ELF-1 (cell line): ENCODE measurements around the gene NIFK.

Experiments used
- DNase-seq: peaks from one replicate; pipeline ENCODE4 v3.0.0-alpha.2; 2016; ENCODE audit warnings: low read depth, low spot score

NIFK gene

DNA sequence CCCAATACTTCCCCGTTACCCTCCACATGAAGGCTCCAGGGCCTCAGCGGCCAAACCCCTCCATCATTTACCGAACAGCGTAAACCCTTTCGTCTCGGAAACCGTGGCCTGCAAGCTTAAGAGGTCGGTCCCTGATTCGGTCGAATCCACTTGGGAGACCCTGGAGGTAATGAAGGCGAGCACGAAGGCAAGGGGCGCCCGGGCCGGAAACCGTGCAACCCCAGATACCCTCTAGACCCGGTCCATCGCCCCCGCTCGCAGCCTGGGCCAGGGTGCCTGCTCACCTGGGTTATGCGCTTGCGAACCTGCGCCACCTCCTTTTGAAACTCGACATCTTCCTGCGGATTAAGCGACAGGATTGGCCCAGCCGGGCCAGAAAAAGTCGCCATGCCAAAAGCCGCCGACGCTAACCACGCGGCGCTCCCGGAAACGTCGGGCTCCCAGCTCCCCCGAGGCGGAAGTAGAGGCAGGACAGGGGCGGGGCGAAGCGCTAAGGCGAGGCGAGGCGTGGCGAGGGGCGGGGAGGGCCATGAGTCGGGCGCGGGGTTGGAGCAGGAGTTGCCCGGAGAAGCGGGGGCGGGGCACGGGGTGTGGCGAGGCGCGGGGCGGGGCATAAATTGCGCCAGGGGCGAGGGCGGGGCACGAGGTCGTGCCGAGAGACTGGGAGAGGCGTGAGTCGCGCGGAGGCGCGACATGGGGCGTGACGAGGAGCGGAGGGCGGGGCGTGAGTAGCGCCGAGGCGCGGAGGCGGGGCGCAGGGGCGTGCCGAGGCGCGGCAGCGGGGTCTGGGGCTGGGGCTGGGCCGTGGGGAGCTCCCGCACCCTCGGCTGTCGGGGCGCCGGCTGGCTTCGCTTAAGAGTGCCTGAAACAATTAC lies at the start of gene NIFK:
NIFK (minus strand) TSS at position 414 of the 875 bp plus-strand sequence; CDS start at position 389, 25 bp downstream.
- DNase-seq = peak; percentile 93

DNA sequence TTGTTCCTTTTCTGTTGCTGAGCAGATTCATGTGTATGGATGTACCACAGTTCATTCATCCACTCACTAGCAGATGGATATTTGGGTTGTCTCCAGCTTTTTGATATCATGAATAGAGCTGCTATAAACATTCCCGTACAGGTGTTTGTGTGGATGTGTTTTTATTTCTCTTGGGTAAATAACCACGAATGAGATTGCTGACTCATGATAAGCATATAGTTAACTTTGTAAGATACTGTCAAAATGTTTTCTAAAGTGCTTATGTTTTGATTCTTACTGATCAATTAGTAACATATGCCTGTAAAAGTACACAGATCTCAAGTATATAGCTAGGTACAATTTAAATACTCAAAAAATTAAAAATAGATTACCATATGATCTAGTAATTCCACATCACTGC lies 46.5 kb upstream of the NIFK start:
- DNase-seq = no peak

DNA sequence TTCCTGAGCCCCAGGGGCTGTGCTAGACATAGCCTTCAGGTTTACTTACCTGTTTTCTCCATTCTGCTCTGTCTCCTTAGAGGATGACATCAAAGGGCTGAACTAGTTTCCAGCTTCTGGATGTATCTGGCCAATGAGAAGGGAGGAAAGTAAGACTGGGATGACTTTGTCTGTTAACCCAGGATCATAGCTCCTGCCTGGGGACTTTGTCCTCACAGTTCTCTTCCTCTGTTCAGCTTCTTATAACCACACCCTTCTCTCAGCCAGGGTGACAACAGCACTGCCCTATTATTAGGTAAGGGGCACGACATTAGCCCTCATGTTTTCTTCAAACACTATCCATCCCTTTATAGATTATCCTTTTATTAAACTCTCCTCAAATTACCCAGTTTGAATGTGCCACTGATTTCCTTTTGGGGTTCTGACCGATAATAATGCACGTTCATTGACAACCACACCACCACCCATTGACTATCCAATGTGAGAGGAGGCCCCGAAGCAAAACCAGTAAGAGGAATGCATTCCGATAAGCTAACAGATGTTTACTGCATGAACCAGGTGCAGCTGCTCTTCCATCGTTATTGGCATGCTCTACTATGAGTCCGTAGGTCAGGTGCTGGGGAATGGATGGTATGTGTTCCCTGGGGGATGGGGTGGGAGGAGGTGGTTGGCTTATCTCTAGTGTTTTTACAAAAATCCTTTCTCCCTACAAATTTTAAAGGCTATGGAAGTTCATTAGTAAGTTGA lies 42.2 kb upstream of the NIFK start:
- peak; percentile 43 for DNase-seq

DNA sequence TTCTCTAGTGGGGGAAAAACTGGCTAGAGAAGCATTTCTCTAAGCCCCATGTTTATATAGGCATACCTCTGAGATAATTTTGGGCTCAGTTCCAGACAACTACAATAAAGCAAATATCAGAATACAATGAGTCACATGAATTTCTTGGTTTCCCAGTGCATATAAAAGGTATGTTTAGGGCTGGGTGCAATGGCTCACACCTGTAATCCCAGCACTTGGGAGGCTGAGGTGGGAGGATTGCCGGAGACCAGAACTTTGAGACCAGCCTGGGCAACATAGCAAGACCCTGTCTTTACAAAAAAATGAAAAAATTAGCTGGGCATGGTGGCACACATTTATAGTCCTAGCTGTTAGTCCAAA lies 41.0 kb upstream of the NIFK start:
- no peak for DNase-seq

DNA sequence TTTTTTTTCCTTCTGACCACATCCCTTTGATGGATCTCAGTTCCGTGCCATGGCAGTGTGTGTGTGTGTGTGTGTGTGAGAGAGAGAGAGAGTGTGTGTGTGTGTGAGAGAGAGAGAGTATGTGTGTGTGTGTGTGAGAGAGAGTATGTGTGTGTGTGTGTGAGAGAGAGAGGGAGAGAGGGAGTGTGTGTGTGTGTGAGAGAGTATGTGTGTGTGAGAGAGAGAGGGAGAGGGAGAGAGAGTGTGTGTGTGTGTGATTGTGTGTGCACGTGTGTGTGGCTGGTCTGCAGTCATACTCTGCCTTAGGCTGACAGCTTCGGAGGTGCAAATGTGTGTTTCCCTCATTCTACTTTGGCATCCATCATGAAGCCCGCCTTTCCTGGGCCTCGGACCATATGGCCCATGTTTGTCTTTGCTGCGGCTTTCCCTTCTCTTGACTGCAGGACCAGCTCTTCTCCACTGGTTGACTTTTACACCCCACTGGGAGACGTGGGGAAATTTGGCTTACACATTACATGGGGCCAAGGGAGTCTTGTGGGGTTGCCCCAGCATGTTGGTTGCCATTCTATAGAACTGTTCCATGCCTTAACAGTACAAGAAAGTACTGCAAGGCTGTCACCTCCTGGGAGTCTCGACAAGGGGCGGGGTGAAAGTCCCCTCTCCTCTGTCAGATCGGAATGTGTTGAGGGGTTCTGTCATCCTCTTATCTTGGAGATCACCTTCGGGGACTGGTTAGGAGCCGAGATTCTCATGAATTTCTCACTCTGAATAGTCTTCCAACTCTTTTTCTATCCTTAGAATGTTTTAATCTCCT lies 40.4 kb upstream of the NIFK start:
- DNase-seq = no peak

DNA sequence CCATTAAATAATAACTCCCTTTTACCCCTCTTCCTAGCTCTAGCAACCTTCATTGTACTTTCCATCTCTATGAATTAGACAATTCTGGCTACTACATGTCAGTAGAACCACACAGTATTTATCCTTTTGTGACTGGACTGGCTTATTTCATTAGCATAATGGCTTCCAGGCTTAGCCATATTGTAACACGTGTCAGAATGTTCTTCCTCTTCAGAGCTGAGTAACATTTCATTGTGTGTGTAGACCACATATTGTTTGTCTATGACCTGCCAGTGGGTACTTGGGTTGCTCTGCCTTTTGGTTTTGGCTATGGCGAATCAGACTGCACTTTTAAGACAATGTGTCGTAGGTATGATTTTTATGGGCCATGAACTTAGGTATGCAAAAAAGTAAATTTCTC lies 39.7 kb upstream of the NIFK start:
- DNase-seq = no peak

DNA sequence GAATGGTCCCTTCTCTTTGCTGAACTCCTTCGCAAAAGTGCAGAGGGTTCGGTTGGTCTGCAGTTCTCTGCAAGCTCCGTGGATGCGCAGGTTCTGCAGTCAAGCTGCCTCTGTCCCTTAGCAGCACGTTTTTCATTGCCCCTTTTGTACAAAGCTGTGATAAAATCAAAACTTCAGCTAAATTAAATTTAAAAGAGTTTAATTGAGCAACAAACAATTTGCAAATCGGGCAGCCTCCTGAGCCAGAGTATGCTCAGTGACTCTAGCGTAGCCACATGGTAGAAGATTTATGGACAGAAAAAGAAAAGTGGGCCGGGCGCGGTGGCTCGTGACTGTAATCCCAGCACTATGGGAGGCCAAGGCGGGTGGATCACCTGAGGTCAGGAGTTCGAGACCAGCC lies 37.6 kb upstream of the NIFK start:
- no peak for DNase-seq

DNA sequence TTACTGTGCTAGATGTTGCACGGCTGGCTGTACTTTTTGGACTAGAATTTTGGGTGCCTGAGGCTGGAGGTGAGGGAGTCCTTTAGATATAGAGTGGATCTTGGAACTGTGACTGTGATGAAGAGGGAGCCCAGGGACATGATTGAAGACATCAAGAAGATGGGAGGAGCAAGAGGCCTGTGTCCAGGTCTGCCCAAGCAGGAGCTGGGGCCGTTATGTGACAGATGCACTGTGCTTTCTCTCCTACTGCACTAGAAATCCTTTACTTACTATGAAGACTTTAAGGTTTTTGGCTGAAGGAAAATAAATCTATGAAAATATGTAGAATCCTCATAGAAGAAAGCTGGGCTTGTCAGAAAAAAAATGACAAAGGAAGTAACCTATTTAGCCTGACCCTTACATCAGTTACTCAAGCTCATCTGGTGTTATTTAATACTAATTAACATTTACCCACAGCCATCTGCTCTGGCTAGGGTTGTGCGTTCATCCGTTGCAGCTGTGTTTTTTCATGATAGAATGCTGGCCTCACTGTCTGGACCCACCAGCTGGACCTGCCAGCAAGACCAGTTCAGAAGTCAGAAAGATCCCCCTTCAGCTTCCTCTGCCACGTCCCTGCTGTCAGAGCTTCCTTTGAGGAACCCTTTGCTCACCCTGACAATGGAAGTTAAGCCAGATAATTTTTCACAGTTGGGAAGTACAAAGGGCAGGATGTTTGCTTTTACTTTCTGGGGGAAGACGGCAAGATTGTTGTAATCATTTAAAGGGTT lies 35.5 kb upstream of the NIFK start:
- DNase-seq = no peak

DNA sequence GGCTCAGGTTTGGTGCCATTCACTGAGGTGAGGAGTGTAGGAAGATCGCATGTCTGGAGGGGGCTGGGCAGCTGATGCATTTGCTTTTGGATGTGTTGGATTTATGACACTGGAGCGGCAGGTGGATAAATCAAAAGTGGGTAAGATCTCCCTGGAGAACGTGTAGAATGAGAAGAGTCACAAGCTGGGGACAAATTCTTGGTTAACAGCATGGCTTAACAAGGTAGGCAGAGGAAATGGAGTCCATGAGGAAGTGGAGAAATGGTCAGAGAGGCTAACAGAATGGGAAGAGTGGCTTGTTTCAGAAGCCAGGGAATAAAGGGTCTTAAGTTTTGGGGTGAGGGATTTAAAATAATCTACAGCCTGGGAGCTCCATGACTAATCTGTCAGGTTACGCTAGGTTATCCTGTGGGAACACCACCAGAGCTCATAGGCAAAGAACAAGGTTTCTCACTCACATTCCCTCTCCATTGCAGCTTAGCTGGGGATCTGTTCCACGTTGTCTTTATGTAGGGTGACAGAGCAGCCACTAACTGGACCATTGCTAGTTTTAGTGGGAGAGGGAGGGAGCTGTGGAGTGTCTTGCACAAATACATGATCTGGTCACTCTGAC lies 31.6 kb upstream of the NIFK start:
- no peak for DNase-seq

DNA sequence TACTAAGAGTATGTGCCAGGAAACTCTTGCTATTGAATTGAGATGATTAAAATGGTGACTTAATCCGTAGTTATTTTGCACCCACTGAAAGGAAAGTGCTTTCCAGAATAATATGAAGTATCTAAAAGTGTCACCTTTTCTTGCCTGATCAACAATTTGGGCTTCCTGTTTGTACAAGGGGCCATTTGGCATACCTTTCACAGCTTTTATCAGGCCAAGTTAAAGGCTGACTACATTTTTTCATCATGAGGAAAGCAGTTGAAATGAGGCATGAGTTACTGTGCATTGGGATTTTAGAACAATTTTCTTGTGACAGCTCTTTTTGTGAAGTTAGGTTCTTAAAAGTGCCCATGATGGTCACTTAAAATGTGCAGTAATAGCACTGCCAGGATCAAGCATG lies 29.9 kb upstream of the NIFK start:
- no peak for DNase-seq

DNA sequence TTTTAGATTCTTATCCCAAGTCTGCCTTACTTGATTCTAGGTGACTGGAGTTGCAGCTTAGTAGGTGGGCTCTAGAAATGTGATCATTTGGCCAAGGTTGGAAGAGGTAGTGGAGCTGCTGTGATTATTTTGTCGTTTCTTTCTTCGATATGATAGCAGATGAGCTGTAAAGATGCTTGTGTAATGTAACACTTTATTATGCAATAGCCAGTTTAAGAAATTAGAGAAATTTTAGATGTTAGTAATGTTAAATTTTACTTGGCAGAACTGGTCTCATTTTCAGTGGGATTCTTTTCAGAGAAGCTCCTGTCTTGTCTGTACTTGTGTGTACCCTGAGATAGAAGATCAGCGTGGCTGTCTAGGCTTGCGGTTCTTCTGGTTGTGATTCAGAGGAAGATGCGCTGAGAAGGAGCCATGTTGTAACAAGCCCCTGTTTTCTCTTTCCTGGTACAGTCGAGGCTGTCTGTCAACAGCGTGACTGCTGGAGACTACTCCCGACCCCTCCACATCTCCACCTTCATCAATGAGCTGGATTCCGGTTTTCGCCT lies 28.1 kb upstream of the NIFK start:
- no peak for DNase-seq

DNA sequence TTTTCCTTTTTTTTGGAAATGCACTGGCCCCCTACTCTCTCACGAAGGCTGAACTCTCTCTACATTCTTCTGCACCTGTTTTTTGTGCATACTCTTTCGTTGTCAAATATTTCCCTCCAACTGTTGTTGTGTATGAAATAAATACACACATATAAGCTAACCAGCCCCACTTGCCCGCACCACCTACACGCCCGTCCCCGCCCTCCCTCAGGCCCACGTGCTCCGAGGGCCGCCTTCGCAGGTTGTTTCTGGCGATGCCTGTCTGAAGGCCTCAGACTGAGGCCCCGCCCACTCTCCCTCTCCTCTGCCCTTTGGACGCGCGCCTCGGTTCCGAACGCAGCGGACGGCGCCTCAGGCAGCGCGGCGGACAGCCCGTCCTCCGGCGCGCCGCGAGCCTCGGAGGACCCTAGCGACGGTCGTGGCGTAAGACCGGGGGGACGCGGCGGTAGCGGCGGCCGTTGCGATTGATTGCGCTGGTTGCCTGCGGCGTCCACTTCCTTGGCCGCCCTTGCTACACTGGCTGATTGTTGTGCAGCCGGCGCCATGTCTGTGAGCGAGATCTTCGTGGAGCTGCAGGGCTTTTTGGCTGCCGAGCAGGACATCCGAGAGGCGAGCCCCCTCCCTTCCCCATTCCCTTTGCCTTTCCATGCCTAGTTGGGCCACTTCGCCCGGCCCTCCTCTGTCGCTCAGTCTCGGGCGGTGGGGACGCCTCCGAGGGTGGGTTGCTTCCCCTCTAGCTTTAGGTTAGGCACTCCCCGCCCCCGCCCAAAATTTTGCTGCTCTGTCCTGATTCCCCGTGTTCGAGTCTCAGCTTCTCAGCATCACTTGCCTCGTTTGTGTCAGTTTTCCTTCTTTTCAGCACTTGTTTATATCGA lies 18.8 kb upstream of the NIFK start, which contains the start of gene TSN:
TSN (plus strand) TSS at position 415 of the 875 bp plus-strand sequence; CDS start at position 544, 129 bp downstream.
- peak; percentile 99 for DNase-seq

DNA sequence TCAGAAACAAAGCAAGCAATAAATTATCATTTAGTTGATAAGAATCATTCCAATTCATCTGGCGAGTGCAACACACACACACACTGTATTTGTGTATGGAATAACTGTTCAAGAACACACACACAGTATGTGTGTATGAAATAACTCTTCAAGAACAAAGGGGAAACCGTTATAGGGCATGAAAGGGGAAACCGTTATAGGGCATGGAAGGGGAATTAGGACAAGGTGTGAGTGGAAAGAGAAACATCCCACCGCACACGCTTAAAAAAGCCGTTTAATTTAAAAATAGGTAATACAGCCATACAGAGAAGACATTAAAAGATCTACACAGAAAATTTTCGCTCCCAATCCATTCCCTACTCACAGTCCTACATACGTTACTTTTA lies 18.2 kb upstream of the NIFK start:
- DNase-seq = no peak

DNA sequence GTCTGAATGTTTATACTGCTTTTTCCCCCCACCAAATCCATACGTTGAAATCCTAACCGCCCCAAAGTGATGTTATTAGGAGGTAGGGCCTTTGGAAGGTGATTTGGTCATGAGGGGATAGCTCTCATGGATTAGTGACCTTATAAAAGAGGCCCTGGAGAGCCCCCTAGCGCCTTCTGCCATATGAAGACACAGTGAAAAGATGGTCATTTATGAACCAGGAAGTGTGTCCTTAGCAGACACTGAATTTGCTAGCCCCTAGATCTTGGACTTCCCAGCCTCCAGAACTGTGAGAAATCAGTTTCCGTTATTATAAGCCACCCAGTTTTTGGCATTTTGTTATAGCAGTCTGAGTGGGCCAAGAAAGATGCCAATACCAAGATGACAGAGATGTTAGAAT lies 11.5 kb upstream of the NIFK start:
- DNase-seq = peak; percentile 40

DNA sequence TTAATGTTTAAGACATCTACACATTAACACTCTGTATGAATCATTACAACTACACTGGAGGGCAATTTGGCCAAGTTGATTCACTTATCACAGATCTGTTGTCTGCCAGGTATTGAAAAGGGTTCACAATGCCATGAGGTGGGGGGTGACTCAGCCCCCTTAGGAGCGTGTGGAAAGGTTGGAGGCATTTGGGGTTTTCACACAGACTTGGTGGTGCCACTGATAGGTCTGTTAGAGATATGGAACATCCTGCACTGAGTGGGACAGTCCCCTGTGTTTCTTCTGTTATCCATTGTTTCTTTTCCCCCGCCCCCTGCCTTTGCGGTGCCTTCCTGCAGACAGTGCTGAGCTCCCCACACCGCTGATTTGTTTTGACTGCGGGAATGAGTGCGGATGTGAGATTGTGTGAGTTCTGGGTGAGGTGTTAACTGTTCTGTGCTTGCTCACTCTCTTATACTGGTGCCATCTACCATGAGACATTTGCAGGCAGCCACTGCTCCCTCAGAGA lies 9.4 kb upstream of the NIFK start:
- no peak for DNase-seq

DNA sequence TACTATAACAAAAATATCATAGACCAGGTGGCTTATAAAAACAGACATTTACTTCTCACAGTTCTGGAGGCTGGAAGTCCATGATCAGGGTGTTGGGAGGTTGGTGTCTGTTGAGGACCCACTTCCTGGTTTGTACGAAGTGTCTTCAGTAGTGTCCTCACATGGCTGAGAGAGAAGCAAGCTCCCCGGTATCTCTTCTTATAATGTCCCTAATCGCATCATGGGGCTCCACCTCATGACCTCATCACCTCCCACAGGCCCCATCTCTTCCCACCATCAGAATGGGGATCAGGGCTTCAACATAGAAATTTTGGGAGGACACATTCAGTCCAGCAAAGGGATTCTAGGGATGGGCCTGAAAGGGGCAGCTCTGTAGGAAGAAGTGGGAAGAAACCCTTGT lies 4.8 kb upstream of the NIFK start:
- no peak for DNase-seq

DNA sequence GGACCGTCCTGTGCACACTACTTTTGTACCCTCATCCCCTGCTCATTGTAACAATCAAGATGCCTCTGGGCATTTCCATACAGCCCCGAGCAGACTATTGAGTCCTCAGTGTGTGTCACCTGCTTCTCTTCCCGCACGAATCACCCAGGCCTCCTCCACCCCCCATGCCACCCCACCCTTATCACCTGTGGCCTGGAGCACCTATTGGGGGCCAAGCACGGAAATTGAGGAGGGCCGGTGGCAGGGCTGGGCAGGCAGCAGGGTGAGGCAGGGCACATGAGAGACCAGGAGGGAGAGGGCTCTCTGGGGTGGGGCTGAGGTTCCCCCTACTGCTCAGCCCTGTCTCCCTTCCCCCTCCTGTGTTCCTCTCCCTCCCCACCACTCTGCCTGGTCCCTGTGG lies 4.3 kb upstream of the NIFK start:
- DNase-seq = no peak

DNA sequence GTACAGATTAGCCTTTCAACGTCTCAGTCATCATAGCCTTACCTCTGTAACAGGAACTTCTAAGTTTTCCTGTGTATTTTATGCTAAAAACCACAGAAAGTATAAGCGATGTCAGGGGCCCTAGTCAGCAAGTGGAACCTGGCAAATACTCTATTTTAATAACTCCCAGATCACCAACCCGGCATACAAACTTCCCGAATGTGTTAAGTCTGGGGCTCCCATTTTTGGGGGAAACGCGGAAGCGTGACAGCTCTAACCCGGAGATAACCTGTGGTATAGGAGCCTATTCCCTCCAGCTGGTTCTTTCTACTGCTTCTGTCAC lies 574 bp downstream of the NIFK start:
- DNase-seq = no peak

DNA sequence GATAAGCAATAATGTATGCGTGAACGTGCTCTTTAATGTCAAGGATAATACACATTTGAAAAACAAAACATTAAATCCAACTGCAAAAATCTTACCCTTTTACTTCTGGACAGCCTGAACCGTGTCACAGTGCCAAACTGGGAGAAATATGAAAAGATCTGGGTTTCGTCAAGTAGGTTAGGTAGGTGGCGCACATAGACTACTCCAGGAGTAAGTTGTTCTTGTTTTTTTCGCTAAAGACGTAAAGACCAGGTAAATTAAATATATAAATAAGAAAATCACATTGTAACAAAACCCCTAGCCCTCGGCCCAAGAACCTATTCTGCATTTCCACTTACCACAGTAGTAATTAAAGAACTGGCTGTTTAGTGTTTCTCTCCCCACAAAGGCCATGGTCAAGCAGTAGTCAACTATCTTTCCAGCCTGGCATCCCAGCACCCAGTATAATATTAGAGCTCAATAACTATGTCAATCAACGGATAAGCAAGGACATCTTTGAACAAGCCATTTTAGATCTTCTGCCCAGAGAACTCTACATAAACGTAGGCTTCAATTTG lies 1.1 kb downstream of the NIFK start:
- no peak for DNase-seq
